ENCODE measurements around the gene BRD9. TPM values are rescaled to one million over a fixed set of nuclear protein-coding genes. Genes with fewer than 3 reads are reported as not detected.
"Not testable (repeated sequence)": the region's sequence is repeated elsewhere in the genome, so short reads cannot be mapped to it uniquely, and the experiment has no call there.

BRD9 gene
- total and polyA plus RNA-seq, 2 donors (not counting 1 experiment from before 2014, with no cell fraction given) = 13.0 to 35.3 TPM

DNA sequence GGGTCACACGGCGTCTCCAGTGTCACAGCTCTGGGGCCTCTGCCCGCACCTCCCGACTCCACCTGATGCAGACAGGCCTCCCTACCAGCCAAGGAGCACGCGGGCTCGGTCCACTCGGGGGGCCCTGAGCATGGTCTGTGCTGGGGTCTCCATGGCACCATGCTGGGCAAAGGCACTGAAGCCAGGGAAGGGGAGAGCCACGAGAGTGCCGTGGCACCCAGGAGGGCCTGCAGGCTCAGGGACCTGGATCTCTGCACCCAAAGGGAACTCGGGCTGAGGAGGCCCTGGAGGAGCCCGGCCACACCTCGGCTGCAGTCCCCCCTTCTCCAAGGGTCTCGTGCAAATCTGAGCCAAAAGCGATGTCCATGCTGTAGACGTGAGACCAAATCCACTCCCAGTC, 48.2 kb downstream of the BRD9 start:
- H3K79me2 ChIP-seq (ENCODE audit: control insufficient read depth, insufficient read depth, low read length); H3K9ac ChIP-seq (ENCODE audit: insufficient read depth, low read length); H3K4me1 ChIP-seq (ENCODE audit: control insufficient read depth, extremely low read depth, insufficient read depth, low read length); H3K4me2 ChIP-seq (ENCODE audit: extremely low read depth, insufficient read depth, low read length); H3K4me3 ChIP-seq (replicated peaks in 1 of 4; ENCODE audit: control extremely low read depth in 1 of 4, insufficient read depth in 1 of 4, low read depth in 3 of 4, low read length in 4 of 4); H4K20me1 ChIP-seq (ENCODE audit: control insufficient read depth, extremely low read depth, insufficient read depth, low read length); H2AFZ ChIP-seq (ENCODE audit: low read length); H3K27me3 ChIP-seq (ENCODE audit: control insufficient read depth, insufficient read depth, low read length); H3K27ac ChIP-seq (ENCODE audit: insufficient read depth, low read length); H3K9me3 ChIP-seq (ENCODE audit: control insufficient read depth, insufficient read depth, low read depth, low read length); DNase-seq (ENCODE audit: low read depth in 2 of 2); H3K36me3 ChIP-seq (ENCODE audit: control insufficient read depth, insufficient read depth, low read length): not testable (repeated sequence)

DNA sequence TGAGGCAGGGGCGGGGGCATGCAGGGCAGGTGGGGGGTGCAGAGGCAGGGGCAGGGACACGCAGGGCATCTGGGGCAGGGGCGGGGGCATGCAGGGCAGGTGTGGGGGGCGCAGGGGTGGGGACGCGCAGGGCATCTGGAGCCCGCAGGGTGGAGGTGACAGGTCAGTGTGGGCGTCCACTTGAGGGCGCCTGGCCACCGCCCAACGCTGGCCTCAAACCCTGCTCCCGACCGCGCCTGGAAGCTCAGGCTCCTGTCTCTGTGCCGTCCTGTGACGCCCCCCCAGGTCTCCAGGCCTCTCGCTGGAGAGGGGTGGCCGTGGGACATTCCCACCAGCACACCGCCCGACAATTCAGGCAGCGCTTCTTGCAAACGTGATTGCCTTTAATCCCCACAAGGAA, 48.7 kb downstream of the BRD9 start:
- H3K4me1 ChIP-seq (ENCODE audit: control insufficient read depth, extremely low read depth, insufficient read depth, low read length); H3K9ac ChIP-seq (ENCODE audit: insufficient read depth, low read length); H3K4me3 ChIP-seq (replicated peaks in 1 of 4; ENCODE audit: control extremely low read depth in 1 of 4, insufficient read depth in 1 of 4, low read depth in 3 of 4, low read length in 4 of 4); H3K4me2 ChIP-seq (ENCODE audit: extremely low read depth, insufficient read depth, low read length); H3K9me3 ChIP-seq (ENCODE audit: control insufficient read depth, insufficient read depth, low read depth, low read length); H3K27ac ChIP-seq (ENCODE audit: insufficient read depth, low read length); H4K20me1 ChIP-seq (ENCODE audit: control insufficient read depth, extremely low read depth, insufficient read depth, low read length); DNase-seq (ENCODE audit: low read depth in 2 of 2); H3K27me3 ChIP-seq (ENCODE audit: control insufficient read depth, insufficient read depth, low read length); H3K36me3 ChIP-seq (ENCODE audit: control insufficient read depth, insufficient read depth, low read length); H2AFZ ChIP-seq (ENCODE audit: low read length); H3K79me2 ChIP-seq (ENCODE audit: control insufficient read depth, insufficient read depth, low read length): not testable (repeated sequence)

DNA sequence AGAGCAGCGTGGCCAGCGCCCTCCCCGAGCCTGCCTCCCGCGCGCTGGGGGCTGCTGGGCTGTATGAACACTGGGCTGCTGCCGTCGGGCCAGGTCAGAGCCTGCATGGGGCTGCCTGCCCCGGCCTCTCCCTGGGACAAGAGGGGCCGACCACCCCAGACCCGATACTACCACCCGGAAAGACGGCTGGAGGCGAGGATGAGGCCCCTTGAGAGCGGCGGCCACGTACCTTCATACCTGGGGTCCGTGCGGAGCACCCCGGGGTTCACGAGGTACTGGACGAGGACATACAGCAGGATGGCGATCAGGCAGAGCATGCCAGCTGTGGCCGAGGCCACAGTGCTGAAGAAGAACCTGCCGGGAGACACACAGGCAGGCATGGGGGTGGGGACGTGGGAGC, 49.2 kb downstream of the BRD9 start:
- not testable (repeated sequence) for H3K9ac ChIP-seq (ENCODE audit: insufficient read depth, low read length); H3K4me2 ChIP-seq (ENCODE audit: extremely low read depth, insufficient read depth, low read length); H3K36me3 ChIP-seq (ENCODE audit: control insufficient read depth, insufficient read depth, low read length); DNase-seq (ENCODE audit: low read depth in 2 of 2); H3K27ac ChIP-seq (ENCODE audit: insufficient read depth, low read length); H4K20me1 ChIP-seq (ENCODE audit: control insufficient read depth, extremely low read depth, insufficient read depth, low read length); H3K4me3 ChIP-seq (replicated peaks in 1 of 4; ENCODE audit: control extremely low read depth in 1 of 4, insufficient read depth in 1 of 4, low read depth in 3 of 4, low read length in 4 of 4); H3K79me2 ChIP-seq (ENCODE audit: control insufficient read depth, insufficient read depth, low read length); H3K27me3 ChIP-seq (ENCODE audit: control insufficient read depth, insufficient read depth, low read length); H3K9me3 ChIP-seq (ENCODE audit: control insufficient read depth, insufficient read depth, low read depth, low read length); H2AFZ ChIP-seq (ENCODE audit: low read length); H3K4me1 ChIP-seq (ENCODE audit: control insufficient read depth, extremely low read depth, insufficient read depth, low read length)

DNA sequence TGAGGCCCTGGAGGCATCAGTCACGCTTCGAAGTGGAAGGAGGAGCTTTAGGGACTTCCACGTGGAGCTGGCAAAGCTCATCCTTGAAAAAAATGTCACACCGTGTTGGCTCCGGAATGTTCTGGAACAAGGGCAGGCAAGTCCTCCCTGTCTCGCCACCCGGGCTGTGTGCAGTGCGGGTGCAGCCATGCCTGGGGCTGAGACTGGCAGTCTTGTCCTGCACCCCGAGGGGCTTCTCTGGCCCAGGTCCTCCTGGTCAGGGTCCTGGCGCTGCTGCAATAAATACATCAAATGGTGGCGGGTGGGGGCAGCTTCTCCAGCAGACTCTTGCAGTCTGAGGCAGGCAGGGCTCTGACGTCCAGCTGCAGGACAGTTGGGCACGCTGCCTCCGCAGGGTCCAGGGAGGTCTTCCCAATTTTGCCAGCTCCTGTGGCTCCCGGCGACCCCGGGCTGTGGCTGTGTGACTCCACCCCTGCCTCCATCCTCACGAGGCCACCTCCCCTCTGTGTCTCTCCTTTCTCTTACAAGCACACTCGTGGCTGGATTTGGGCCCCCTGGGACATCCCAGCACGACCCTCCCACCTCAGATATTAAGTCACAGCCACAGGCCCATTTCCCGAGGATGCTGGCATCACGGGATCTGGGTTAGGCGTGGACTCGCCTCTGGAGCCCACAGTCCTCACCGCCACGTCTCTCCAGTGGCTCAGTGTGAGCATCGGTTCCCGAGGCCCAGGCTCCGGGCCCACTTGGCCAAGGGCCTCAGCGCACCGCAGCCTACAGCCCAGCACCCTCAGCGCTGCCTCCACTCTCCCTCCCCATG, 50.0 kb downstream of the BRD9 start:
- not testable (repeated sequence) for H3K4me3 ChIP-seq (replicated peaks in 1 of 4; ENCODE audit: control extremely low read depth in 1 of 4, insufficient read depth in 1 of 4, low read depth in 3 of 4, low read length in 4 of 4); H3K36me3 ChIP-seq (ENCODE audit: control insufficient read depth, insufficient read depth, low read length); H3K79me2 ChIP-seq (ENCODE audit: control insufficient read depth, insufficient read depth, low read length); H3K4me1 ChIP-seq (ENCODE audit: control insufficient read depth, extremely low read depth, insufficient read depth, low read length); DNase-seq (ENCODE audit: low read depth in 2 of 2); H2AFZ ChIP-seq (ENCODE audit: low read length); H3K9me3 ChIP-seq (ENCODE audit: control insufficient read depth, insufficient read depth, low read depth, low read length); H3K27ac ChIP-seq (ENCODE audit: insufficient read depth, low read length); H3K4me2 ChIP-seq (ENCODE audit: extremely low read depth, insufficient read depth, low read length); H3K27me3 ChIP-seq (ENCODE audit: control insufficient read depth, insufficient read depth, low read length); H4K20me1 ChIP-seq (ENCODE audit: control insufficient read depth, extremely low read depth, insufficient read depth, low read length); H3K9ac ChIP-seq (ENCODE audit: insufficient read depth, low read length)

DNA sequence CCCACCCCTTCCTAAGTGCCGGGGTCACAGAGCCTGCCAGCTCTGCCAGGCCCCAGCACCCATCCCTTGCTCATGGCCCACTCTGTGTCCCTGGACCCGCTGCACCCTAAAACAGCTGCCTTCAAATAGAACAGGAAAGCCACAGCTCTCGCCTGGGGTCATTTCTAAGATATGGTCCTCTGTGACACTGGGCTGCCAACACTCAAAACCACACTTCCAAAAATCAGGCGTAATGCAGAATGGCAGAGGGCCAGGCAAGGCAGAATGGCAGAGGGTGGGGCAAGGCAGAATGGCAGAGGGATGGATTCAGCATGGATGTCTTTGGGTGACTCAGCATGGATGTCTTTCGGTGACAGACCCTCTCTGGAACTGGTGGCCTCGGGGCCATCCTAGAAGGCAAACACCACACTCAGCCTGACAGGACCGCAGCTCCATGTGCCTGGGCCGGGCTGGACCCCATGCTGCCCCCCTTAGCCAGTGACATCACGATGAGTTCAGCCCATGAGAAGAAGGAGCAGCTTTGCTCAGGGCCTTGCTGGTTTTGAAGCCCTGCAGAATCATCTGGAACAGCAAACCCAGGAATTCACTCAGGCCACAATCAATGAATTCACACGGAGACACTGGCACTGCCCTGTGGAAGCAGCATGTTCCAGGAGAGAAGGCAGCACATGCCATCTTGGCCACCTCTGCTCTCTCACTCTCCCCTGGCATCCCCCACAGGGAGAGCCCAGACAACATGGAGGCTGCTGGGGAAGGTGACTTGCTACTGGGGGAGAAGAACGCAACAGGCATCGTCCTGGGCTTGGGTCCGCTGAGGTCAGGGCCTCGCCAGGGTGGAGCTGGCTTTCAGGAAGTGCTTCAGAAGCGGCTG, 50.8 kb downstream of the BRD9 start:
- H3K9ac ChIP-seq (ENCODE audit: insufficient read depth, low read length); DNase-seq (ENCODE audit: low read depth in 2 of 2); H3K27ac ChIP-seq (ENCODE audit: insufficient read depth, low read length): not testable (repeated sequence)

DNA sequence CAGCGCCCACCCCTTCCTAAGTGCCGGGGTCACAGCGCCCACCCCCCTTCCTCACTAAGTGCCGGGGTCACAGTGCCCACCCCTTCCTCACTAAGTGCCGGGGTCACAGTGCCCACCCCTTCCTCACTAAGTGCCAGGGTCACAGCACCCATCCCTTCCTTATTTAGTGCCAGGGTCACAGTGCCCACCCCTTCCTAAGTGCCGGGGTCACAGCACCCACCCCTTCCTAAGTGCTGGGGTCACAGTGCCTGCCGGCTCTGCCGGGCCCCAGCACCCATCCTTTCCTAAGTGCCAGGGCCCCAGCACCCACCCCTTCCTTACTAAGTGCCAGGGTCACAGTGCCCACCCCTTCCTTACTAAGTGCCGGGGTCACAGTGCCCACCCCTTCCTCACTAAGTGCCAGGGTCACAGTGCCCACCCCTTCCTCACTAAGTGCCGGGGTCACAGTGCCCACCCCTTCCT, 51.6 kb downstream of the BRD9 start:
- not testable (repeated sequence) for H3K4me2 ChIP-seq (ENCODE audit: extremely low read depth, insufficient read depth, low read length); H3K4me1 ChIP-seq (ENCODE audit: control insufficient read depth, extremely low read depth, insufficient read depth, low read length); H3K79me2 ChIP-seq (ENCODE audit: control insufficient read depth, insufficient read depth, low read length); H3K27ac ChIP-seq (ENCODE audit: insufficient read depth, low read length); H3K4me3 ChIP-seq (replicated peaks in 1 of 4; ENCODE audit: control extremely low read depth in 1 of 4, insufficient read depth in 1 of 4, low read depth in 3 of 4, low read length in 4 of 4); H3K9ac ChIP-seq (ENCODE audit: insufficient read depth, low read length); H4K20me1 ChIP-seq (ENCODE audit: control insufficient read depth, extremely low read depth, insufficient read depth, low read length); H3K36me3 ChIP-seq (ENCODE audit: control insufficient read depth, insufficient read depth, low read length); DNase-seq (ENCODE audit: low read depth in 2 of 2); H3K27me3 ChIP-seq (ENCODE audit: control insufficient read depth, insufficient read depth, low read length); H2AFZ ChIP-seq (ENCODE audit: low read length); H3K9me3 ChIP-seq (ENCODE audit: control insufficient read depth, insufficient read depth, low read depth, low read length)

More for the DNA sequence above, 50.8 kb downstream of the BRD9 start:
- not testable (repeated sequence) for H3K79me2 ChIP-seq (ENCODE audit: control insufficient read depth, insufficient read depth, low read length); H3K9me3 ChIP-seq (ENCODE audit: control insufficient read depth, insufficient read depth, low read depth, low read length); H3K36me3 ChIP-seq (ENCODE audit: control insufficient read depth, insufficient read depth, low read length); H3K4me2 ChIP-seq (ENCODE audit: extremely low read depth, insufficient read depth, low read length); H3K27me3 ChIP-seq (ENCODE audit: control insufficient read depth, insufficient read depth, low read length); H2AFZ ChIP-seq (ENCODE audit: low read length); H4K20me1 ChIP-seq (ENCODE audit: control insufficient read depth, extremely low read depth, insufficient read depth, low read length); H3K4me3 ChIP-seq (replicated peaks in 1 of 4; ENCODE audit: control extremely low read depth in 1 of 4, insufficient read depth in 1 of 4, low read depth in 3 of 4, low read length in 4 of 4); H3K4me1 ChIP-seq (ENCODE audit: control insufficient read depth, extremely low read depth, insufficient read depth, low read length)

Measured in fibroblast of lung (primary cell).